IMR-90 (cell line): ENCODE measurements around the gene ZNF695.

Experiments used
- BHLHE40 ChIP-seq: fragments of 150-350 bp; IDR thresholded peaks from 2 replicates; pipeline ENCODE4 v1.6.1; 2016; ENCODE audit warnings: mild to moderate bottlenecking, low read depth, low read length
- CHD1 ChIP-seq: IDR thresholded peaks from 2 replicates; pipeline ENCODE4 v1.6.1; 2012; ENCODE audit warnings: low read depth, low read length, improper control_type of control experiment
- TF ChIP-seq, protein P1 (sequence below): conservative IDR thresholded peaks from 2 replicates; pipeline ENCODE4 v1.5.1; 2012; ENCODE audit warnings: mild to moderate bottlenecking, low read depth, low read length, improper control_type of control experiment

DNA sequence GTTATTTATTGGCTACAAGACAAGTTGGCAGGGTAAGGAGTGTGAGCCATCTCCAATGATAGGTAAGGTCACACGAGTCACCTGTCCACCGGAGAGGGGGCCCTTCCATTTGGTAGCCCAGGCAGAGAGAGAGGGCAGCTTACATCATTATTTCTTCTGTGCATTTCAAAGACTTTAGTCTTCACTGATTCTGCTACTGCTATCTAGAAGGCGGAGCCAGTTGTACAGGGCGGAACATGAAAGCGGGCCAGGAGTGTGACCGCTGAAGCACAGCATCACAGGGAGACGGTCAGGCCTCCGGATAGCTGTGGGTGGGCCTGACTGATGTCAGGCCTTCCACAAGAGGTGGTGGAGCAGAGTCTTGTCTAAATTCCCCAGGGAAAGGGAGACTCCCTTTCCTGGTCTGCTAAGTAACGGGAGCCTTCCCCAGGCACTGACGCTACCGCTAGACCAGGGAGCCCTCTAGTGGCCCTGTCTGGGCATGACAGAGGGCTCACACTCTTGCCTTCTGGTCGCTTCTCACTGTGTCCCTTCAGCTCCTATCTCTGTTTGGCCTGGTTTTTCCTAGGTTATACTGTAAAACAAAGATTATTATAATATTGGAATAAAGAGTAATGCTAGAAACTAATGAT is 36.7 kb downstream of the ZNF695 start:
- TF ChIP-seq, protein P1, sequence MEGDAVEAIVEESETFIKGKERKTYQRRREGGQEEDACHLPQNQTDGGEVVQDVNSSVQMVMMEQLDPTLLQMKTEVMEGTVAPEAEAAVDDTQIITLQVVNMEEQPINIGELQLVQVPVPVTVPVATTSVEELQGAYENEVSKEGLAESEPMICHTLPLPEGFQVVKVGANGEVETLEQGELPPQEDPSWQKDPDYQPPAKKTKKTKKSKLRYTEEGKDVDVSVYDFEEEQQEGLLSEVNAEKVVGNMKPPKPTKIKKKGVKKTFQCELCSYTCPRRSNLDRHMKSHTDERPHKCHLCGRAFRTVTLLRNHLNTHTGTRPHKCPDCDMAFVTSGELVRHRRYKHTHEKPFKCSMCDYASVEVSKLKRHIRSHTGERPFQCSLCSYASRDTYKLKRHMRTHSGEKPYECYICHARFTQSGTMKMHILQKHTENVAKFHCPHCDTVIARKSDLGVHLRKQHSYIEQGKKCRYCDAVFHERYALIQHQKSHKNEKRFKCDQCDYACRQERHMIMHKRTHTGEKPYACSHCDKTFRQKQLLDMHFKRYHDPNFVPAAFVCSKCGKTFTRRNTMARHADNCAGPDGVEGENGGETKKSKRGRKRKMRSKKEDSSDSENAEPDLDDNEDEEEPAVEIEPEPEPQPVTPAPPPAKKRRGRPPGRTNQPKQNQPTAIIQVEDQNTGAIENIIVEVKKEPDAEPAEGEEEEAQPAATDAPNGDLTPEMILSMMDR = peak; percentile 48
- no peak for TF ChIP-seq BHLHE40
- TF ChIP-seq CHD1 = no peak
